SU-DHL-6 (cell line): ENCODE results near the gene OR5AC2.

Experiments
- EZH2phosphoT487 ChIP-seq: fragments of 200-600 bp; sonication (generic), shearing (Covaris generic); conservative IDR thresholded peaks from 2 replicates; pipeline ENCODE4 v1.6.1; 2018; ENCODE audit warnings: mild to moderate bottlenecking, antibody characterized with exemption, low read length, moderate library complexity, mixed read lengths
- TF ChIP-seq, protein P1 (sequence below): fragments of 200-600 bp; sonication (generic); IDR thresholded peaks from one replicate; pipeline ENCODE4 v1.5.1; 2017; ENCODE audit warnings: antibody characterized with exemption, mild to moderate bottlenecking, low read length, moderate library complexity; ENCODE audit not compliant: insufficient read depth, poor library complexity, severe bottlenecking

DNA sequence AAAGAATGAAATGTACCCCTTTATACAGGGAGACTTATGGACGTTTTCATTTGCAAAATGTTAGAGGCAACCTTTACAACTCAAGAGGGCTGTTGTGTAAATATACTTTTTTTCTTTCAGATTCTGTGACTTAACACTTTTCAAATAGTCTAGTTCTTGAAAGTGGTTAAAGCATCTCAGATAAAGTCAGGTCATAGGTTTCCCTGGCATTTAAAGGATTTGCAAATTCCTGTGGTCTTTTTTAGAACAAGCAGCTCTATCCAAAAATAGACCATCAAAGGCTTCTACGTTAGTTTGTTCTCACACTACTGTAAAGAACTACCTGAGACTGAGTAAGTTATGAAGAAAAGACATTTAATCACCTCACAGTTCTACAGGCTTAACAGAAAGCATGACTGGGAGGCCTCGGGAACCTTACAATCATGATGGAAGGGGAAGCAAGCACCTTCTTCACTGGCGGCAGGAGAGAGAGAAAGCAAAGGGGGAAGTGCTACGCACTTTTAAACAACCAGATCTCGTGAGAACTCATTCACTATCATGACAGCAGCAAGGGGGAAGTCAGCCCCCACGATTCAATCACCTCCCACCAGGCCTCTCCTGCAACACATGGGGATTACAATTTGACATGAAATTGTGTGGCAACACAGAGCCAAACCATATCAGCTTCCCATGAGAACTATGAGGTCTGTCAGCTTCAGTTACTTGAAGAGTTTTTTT, 28.6 kb upstream of the OR5AC2 start:
- TF ChIP-seq, protein P1, sequence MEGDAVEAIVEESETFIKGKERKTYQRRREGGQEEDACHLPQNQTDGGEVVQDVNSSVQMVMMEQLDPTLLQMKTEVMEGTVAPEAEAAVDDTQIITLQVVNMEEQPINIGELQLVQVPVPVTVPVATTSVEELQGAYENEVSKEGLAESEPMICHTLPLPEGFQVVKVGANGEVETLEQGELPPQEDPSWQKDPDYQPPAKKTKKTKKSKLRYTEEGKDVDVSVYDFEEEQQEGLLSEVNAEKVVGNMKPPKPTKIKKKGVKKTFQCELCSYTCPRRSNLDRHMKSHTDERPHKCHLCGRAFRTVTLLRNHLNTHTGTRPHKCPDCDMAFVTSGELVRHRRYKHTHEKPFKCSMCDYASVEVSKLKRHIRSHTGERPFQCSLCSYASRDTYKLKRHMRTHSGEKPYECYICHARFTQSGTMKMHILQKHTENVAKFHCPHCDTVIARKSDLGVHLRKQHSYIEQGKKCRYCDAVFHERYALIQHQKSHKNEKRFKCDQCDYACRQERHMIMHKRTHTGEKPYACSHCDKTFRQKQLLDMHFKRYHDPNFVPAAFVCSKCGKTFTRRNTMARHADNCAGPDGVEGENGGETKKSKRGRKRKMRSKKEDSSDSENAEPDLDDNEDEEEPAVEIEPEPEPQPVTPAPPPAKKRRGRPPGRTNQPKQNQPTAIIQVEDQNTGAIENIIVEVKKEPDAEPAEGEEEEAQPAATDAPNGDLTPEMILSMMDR = no peak
- no peak for TF ChIP-seq EZH2phosphoT487
